Measurements from ENCODE around the gene PSMA6.
"Not testable (repeated sequence)": the region's sequence is repeated elsewhere in the genome, so short reads cannot be mapped to it uniquely, and the experiment has no call there.

Gene PSMA6

GRCh38 chr14:35326375-35326774 is 34.2 kb downstream of the PSMA6 start:
- DNase-seq = no peak

GRCh38 chr14:35331605-35332516 is 39.7 kb downstream of the PSMA6 start:
- no peak for DNase-seq

DNA sequence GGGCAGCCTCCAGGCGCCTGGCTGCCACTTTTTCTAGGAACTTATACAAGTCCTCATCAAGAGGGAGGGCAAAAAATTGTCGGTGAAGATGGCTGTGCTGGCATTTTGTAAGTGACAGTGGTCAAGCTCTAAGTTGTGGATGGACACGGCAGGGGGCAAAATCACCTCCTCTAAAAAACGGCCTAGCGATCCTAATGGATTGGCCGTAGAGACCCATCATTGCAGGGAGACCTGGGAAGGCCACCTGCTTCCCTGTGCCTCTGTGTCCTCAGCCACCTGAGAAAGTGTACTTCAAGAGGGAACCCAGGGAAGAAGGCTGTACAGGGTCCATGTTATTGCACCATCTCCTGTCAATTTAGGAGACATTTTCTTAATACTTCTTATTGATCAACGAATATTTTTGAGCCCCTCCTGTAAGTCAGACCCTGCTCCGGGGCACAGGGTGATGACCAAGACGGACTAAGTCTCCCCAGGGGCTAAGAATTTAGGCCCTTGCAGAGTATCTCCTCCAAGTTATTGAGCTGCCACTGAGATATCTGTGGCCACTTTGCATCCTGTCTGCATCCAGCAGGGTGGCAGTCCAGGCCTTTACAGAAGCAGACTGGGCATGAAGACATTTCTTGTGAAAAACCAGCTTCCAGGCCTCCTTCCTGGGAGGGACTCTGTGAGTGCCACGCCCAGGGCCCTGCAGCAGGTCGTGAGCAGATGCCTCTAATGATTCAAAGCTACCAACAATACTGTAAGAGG is 40.5 kb downstream of the PSMA6 start:
- no peak for DNase-seq

- no peak for DNase-seq
Observed at GRCh38 chr14:35333264-35333730, 41.1 kb downstream of the PSMA6 start.

- DNase-seq = no peak
Observed at GRCh38 chr14:35333797-35334743, 41.9 kb downstream of the PSMA6 start.

DNA sequence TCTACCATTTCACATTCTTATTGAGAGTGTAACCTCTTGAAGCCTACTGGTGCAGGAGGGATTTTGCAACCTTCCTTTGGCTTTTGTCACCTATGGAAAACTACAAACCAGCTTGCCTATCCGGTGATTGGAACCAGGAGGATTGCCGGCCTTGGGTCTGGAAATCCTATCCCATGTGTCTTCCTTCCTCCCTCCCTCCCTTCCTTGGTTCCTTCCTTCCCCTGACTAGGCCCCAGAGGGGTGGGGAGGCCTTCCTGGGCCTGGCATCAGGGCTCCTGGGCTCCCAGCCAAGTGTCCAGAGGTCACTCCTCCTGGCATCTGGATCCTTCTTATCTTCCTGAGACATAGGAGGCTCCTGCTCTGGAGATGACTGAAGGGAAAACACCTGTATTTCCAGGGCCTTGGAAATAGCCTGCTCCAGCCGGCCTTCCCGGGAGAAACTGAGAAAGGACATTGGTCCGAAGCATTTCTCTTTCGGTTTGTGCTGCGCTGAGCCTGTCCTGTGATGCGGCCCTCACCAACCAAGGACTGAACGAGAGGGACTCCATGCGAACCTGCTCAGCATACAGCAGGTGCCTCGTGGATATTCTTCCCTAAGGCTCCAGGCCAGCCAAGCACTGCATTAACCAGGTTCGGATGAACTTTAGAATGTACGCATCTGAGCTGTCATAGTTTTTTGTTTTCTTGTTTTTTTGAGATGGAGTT is 43.4 kb downstream of the PSMA6 start:
- no peak for DNase-seq

GRCh38 chr14:35336171-35336493 is 44.0 kb downstream of the PSMA6 start:
- DNase-seq = not testable (repeated sequence)

GRCh38 chr14:35336494-35337268 is 44.5 kb downstream of the PSMA6 start:
- DNase-seq = no peak

- no peak for DNase-seq
Observed at GRCh38 chr14:35337269-35338255, 45.4 kb downstream of the PSMA6 start.

GRCh38 chr14:35338731-35339405 is 46.7 kb downstream of the PSMA6 start:
- DNase-seq = no peak

DNA sequence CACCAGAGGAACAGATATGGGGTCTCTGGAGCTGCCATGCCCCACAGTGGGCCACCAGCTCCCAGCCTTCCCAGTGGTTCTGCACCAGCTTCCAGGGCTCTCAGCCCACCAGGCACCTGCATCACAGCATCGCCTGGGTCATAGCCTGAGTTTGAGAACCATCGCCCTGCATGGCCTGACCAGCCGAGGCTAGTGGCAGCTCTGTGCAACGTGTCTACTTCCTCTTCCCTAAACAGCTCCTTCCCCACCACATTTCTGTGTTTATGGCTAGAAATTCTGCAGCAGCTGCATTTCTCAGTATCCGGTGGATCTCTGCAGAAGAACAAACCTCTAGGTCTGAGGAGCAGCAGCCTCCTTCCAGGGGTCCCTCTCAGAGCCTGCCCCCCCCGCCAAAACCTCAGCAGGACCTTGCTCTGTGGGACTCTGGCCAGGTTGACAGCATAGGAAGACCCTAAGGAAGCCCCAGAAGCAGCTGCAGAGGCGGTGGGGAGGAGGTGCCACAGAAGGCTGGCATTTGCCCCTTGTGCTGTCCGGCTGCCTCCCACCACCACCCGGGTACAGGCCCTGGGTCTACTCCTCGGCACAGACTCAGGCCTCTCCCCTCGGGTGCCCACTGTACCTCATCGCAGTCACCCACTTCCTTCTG is 47.7 kb downstream of the PSMA6 start:
- DNase-seq = no peak

DNA sequence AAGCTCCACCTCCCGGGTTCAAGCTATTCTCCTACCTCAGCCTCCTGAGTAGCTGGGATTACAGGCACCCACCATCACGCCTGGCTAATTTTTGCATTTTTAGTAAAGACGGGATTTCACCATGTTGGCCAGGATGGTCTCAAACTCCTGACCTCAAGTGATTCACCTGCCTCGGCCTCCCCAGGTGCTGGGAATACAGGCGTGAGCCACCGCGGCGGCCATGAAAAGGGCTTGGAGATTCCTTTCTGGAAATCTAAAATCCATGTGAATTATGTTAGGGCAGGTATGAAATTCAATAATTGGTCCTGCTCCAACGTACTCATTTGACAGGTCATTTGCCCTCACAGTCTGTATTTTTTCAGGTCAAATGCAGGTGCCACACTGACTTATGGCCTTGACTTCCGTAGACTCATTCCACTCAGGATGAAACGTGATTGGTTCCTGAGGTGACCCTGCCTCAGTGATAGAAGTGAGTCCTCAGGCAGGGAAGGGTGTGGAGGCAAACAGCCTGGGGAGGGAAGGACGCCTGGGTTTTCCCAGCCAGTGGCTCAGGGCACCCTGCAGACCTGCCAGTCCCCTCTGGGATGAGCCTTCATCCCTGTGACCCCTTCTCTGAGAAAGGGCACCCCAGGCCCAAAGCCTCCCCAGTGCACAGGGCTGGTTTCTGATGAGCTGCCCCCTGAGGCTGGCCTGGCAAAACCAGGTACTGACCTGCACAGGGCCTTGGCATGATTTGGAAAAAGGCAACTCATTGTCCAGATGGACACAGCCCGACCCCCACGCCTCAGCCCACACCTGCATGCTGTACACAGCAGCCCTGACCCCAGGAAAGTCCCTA is 48.7 kb downstream of the PSMA6 start:
- DNase-seq = no peak

- no peak for DNase-seq
Observed at GRCh38 chr14:35341454-35341750, 49.2 kb downstream of the PSMA6 start.

- DNase-seq = peak; percentile 27
Observed at GRCh38 chr14:35341751-35342488, 49.7 kb downstream of the PSMA6 start.

DNA sequence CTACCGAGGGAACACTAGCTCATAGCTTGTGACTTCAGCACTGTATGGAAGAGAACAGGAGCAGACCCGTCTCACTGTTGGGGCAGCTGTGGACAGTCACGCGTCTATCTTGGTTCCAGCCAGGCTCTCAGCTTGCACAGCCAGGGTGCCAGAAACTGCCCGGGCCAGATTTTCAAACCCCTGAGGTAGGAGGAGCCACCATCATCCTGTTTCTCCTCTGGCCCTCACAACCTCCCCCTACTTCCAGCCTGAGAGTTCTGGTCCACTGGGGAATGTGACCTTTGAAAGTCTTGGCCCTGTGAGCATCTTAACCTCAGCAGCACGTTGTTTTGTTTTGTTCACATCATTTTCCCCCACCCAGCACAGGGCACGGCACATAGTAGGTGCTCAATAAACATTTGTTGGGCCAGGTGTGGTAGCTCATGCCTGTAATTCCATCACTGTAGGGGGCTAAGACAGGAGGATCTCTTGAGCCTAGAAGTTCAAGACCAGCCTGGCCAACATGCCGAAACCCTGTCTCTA is 50.4 kb downstream of the PSMA6 start:
- no peak for DNase-seq

DNA sequence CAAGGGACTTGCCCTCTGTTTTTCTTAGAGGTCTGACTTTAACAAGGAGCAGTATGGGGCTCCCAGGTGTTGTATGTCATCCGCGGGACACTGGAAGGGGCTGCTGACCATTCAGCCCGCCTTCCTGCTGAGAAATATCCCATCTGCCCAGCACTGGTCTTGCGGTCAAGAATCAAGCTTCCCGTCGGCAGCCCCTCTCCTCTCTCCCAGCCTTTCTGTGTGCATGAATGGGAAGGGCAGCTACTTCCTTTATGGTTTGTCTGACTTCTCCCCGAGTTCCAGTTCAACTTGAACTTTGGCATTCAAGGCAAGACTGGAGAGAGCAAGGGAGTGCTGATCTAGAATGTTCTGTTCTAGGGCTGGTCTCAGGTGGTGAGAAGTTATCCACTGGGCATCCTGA is 51.5 kb downstream of the PSMA6 start:
- no peak for DNase-seq

- DNase-seq = no peak
Observed at GRCh38 chr14:35344107-35344807, 52.1 kb downstream of the PSMA6 start.
